IMR-90 (cell line): ENCODE measurements around the gene RPGRIP1L. TPM values are rescaled to one million over a fixed set of nuclear protein-coding genes. Genes with fewer than 3 reads are reported as not detected.

Experiments
- ATAC-seq: fragments of 200-7000 bp; cut with Tn5 transposase; 2 replicates; pipeline ENCODE4 v1.9.1; 2020; ENCODE audit warnings: low read depth, mild to moderate bottlenecking, moderate library complexity
- BruUV-seq: library from RNA; stranded (reverse); fragments of 400-500 nt; replicated peaks from 2 replicates; lab custom pipeline; 2021; lab: Mats Ljungman, UMichigan
- CTCF ChIA-PET: fragments of 300-600 bp; formaldehyde crosslinking; extraction: SDS; loops from one replicate; lab custom pipeline; 2021; ENCODE audit warnings: antibody characterized with exemption; lab: Yijun Ruan, JAX
- POLR2A ChIA-PET: fragments of 300-600 bp; sonication (Branson Sonifier 250); formaldehyde crosslinking; loops from one replicate; lab custom pipeline; 2022; ENCODE audit warnings: antibody characterized with exemption; ENCODE audit not compliant: unreplicated experiment; lab: Charles Lee
- DNase-seq: peaks from one replicate; pipeline ENCODE4 v3.0.0; 2013
- H2AFZ ChIP-seq: replicated peaks from 2 replicates; pipeline ENCODE3; 2013; ENCODE audit warnings: low read length, mild to moderate bottlenecking; ENCODE audit not compliant: poor library complexity
- H2AK5ac ChIP-seq: 2 replicates; pipeline ENCODE4 v1.6.1; 2013; ENCODE audit warnings: low read depth, low read length, inconsistent platforms
- H2AK9ac ChIP-seq: replicated peaks from 2 replicates; pipeline ENCODE3; 2013; ENCODE audit warnings: mild to moderate bottlenecking, low read depth, low read length, moderate library complexity; ENCODE audit not compliant: poor library complexity
- H2BK120ac ChIP-seq: 2 replicates; pipeline ENCODE4 v1.6.1; 2013; ENCODE audit warnings: low read depth, low read length, inconsistent platforms
- H2BK15ac ChIP-seq: 3 replicates; pipeline ENCODE4 v1.6.1; 2013; ENCODE audit warnings: low read depth, low read length, inconsistent platforms
- H2BK20ac ChIP-seq: 2 replicates; pipeline ENCODE4 v1.6.1; 2013; ENCODE audit warnings: low read depth, mild to moderate bottlenecking, inconsistent platforms, low read length, moderate library complexity
- H2BK5ac ChIP-seq: 2 replicates; pipeline ENCODE4 v1.6.1; 2013; ENCODE audit warnings: mild to moderate bottlenecking, low read depth, low read length, inconsistent platforms; ENCODE audit not compliant: poor library complexity, severe bottlenecking
- H3K14ac ChIP-seq: replicated peaks from 2 replicates; pipeline ENCODE4 v1.6.1; 2013; ENCODE audit warnings: low read depth, low read length, inconsistent platforms
- H3K18ac ChIP-seq: 2 replicates; pipeline ENCODE4 v1.6.1; 2013; ENCODE audit warnings: low read depth, low read length, control low read depth
- H3K23ac ChIP-seq: 2 replicates; pipeline ENCODE4 v1.6.1; 2013; ENCODE audit warnings: low read depth, low read length, inconsistent platforms
- H3K27ac ChIP-seq: 2 replicates; pipeline ENCODE4 v1.5.1; 2013; ENCODE audit warnings: mild to moderate bottlenecking, control low read depth, low read length; ENCODE audit not compliant: insufficient read depth
- H3K27me3 ChIP-seq: 2 replicates; pipeline ENCODE4 v1.6.1; 2013; ENCODE audit warnings: low read length; ENCODE audit not compliant: control insufficient read depth, insufficient read depth
- H3K36me3 ChIP-seq: 2 replicates; pipeline ENCODE4 v1.6.1; 2013; ENCODE audit warnings: low read length, mixed read lengths; ENCODE audit not compliant: control insufficient read depth, insufficient read depth
- H3K4ac ChIP-seq: 2 replicates; pipeline ENCODE4 v1.6.1; 2013; ENCODE audit warnings: low read depth, low read length, inconsistent platforms
- H3K4me1 ChIP-seq: 2 replicates; pipeline ENCODE4 v1.6.1; 2013; ENCODE audit warnings: low read length, mixed read lengths; ENCODE audit not compliant: control insufficient read depth, insufficient read depth
- H3K4me2 ChIP-seq: 2 replicates; pipeline ENCODE4 v1.6.1; 2013; ENCODE audit warnings: low read depth, mild to moderate bottlenecking, control low read depth, low read length, moderate library complexity
- H3K4me3 ChIP-seq: 2 replicates; pipeline ENCODE4 v1.5.1; 2013; ENCODE audit warnings: low read depth, mild to moderate bottlenecking, control low read depth, low read length, moderate library complexity; ENCODE audit not compliant: insufficient read depth
- H3K56ac ChIP-seq: 2 replicates; pipeline ENCODE4 v1.6.1; 2013; ENCODE audit warnings: low read length, inconsistent platforms; ENCODE audit not compliant: insufficient read depth; ENCODE audit errors: extremely low read depth
- H3K79me1 ChIP-seq, 2 experiments: 2 replicates each; pipeline ENCODE4 v1.6.1; 2013; ENCODE audit warnings: low read length in 2 of 2, inconsistent platforms in 1 of 2, low read depth in 1 of 2
- H3K9ac ChIP-seq: 2 replicates; pipeline ENCODE4 v1.6.1; 2013; ENCODE audit warnings: low read depth, low read length, control low read depth
- H3K9me1 ChIP-seq: 2 replicates; pipeline ENCODE4 v1.6.1; 2013; ENCODE audit warnings: low read length, inconsistent platforms; ENCODE audit not compliant: insufficient read depth
- H3K9me3 ChIP-seq: 2 replicates; pipeline ENCODE4 v1.6.1; 2013; ENCODE audit warnings: low read length; ENCODE audit not compliant: control insufficient read depth, insufficient read depth
- H4K20me1 ChIP-seq: 2 replicates; pipeline ENCODE4 v1.6.1; 2013; ENCODE audit warnings: low read length, inconsistent platforms; ENCODE audit not compliant: insufficient read depth
- H4K5ac ChIP-seq: 2 replicates; pipeline ENCODE4 v1.6.1; 2013; ENCODE audit warnings: mild to moderate bottlenecking, low read depth, low read length, control low read depth
- H4K8ac ChIP-seq, 2 experiments: 2 replicates each; pipeline ENCODE4 v1.6.1; 2013; ENCODE audit warnings: low read depth in 2 of 2, low read length in 2 of 2, control low read depth in 1 of 2, inconsistent platforms in 1 of 2
- H4K91ac ChIP-seq: 2 replicates; pipeline ENCODE4 v1.6.1; 2013; ENCODE audit warnings: low read depth, low read length, inconsistent platforms; ENCODE audit not compliant: insufficient read depth
- BHLHE40 ChIP-seq: fragments of 150-350 bp; IDR thresholded peaks from 2 replicates; pipeline ENCODE4 v1.6.1; 2016; ENCODE audit warnings: mild to moderate bottlenecking, low read depth, low read length
- CEBPB ChIP-seq: IDR thresholded peaks from 2 replicates; pipeline ENCODE4 v1.6.1; 2012; ENCODE audit warnings: low read depth, low read length, improper control_type of control experiment
- CHD1 ChIP-seq: IDR thresholded peaks from 2 replicates; pipeline ENCODE4 v1.6.1; 2012; ENCODE audit warnings: low read depth, low read length, improper control_type of control experiment
- ELK1 ChIP-seq: fragments of 150-350 bp; IDR thresholded peaks from 2 replicates; pipeline ENCODE4 v1.6.1; 2016; ENCODE audit warnings: low read depth, mild to moderate bottlenecking, low read length, moderate library complexity, borderline replicate concordance
- FOS ChIP-seq: fragments of 150-350 bp; IDR thresholded peaks from 2 replicates; pipeline ENCODE4 v1.6.1; 2016; ENCODE audit warnings: low read depth, low read length
- MAFK ChIP-seq: IDR thresholded peaks from 2 replicates; pipeline ENCODE4 v1.6.1; 2012; ENCODE audit warnings: low read depth, low read length, improper control_type of control experiment
- MAZ ChIP-seq: IDR thresholded peaks from 2 replicates; pipeline ENCODE4 v1.6.1; 2012; ENCODE audit warnings: low read depth, mild to moderate bottlenecking, low read length, improper control_type of control experiment, moderate library complexity, borderline replicate concordance
- MXI1 ChIP-seq: IDR thresholded peaks from 2 replicates; pipeline ENCODE4 v1.6.1; 2012; ENCODE audit warnings: low read depth, mild to moderate bottlenecking, low read length, moderate library complexity, borderline replicate concordance
- NFE2L2 ChIP-seq: fragments of 150-350 bp; IDR thresholded peaks from 2 replicates; pipeline ENCODE4 v1.6.1; 2016; ENCODE audit warnings: low read depth, mild to moderate bottlenecking, low read length
- POLR2A ChIP-seq: IDR thresholded peaks from 2 replicates; pipeline ENCODE4 v1.6.1; 2012; ENCODE audit warnings: mild to moderate bottlenecking, low read depth, low read length
- RAD21 ChIP-seq: IDR thresholded peaks from 2 replicates; pipeline ENCODE4 v1.6.1; 2012; ENCODE audit warnings: low read length, improper control_type of control experiment
- RCOR1 ChIP-seq: IDR thresholded peaks from 2 replicates; pipeline ENCODE4 v1.6.1; 2012; ENCODE audit warnings: mild to moderate bottlenecking, low read length, improper control_type of control experiment; ENCODE audit not compliant: insufficient replicate concordance
- RFX5 ChIP-seq: IDR thresholded peaks from 2 replicates; pipeline ENCODE4 v1.8.0; 2012; ENCODE audit warnings: low read depth, mild to moderate bottlenecking, low read length, moderate library complexity
- SMC3 ChIP-seq: fragments of 150-350 bp; IDR thresholded peaks from 2 replicates; pipeline ENCODE4 v1.6.1; 2016; ENCODE audit warnings: low read depth, mild to moderate bottlenecking, antibody characterized with exemption, low read length, moderate library complexity
- USF2 ChIP-seq: fragments of 150-350 bp; IDR thresholded peaks from 2 replicates; pipeline ENCODE4 v1.6.1; 2017; ENCODE audit warnings: mild to moderate bottlenecking, antibody characterized with exemption, low read length, low read depth
- WGBS, 2 experiments: methylation state at CpG; one replicate each; pipeline versions ENCODE4 v1.1.5 to v1.1.7; 2013; ENCODE audit warnings: missing lambda C conversion rate in 2 of 2; ENCODE audit not compliant: insufficient read length in 1 of 2; ENCODE audit errors: extremely low coverage in 2 of 2; 5-methylcytosine and 5-hydroxymethylcytosine counted together
- dilution Hi-C: fragments of 300-500 bp; cut with HindIII; formaldehyde crosslinking; loops from one replicate; pipeline ENCODE4 v1.14.3; 2018; ENCODE audit warnings: low sequenced_read_pairs; ENCODE audit not compliant: unreplicated experiment
- in situ Hi-C: fragments of 300-500 bp; cut with MboI; formaldehyde crosslinking; loops from 3 replicates; pipeline ENCODE4 v1.14.3; 2019; ENCODE audit warnings: low sequenced_read_pairs, inconsistent platforms, mixed read lengths
- intact Hi-C: fragments of 100-400 bp; cut with micrococcal nuclease; formaldehyde crosslinking; loops from 2 replicates; pipeline ENCODE4 v1.10.0; 2022
- polyA plus RNA-seq, 3 experiments: library from polyadenylated mRNA; depleted of rRNA; stranded (reverse); fragments of >200 nt; gene quantifications; 2 replicates each; pipeline ENCODE4 v1.2.3, GENCODE V29; 2012; ENCODE audit warnings: low replicate concordance in 1 of 3
- total RNA-seq: library from RNA; depleted of rRNA; stranded (reverse); fragments of >200 nt; gene quantifications from 2 replicates; pipeline ENCODE4 v1.2.3, GENCODE V29; 2012
- TF ChIP-seq, protein P1 (sequence below): conservative IDR thresholded peaks from 2 replicates; pipeline ENCODE4 v1.5.1; 2012; ENCODE audit warnings: mild to moderate bottlenecking, low read depth, low read length, improper control_type of control experiment

RPGRIP1L gene
- total and polyA plus RNA-seq, 2 of the 4 experiments (the other 2 are of a cell fraction), result 7.3 to 10.4 TPM

GRCh38 chr16:53646506-53646905 is 57.2 kb downstream of the RPGRIP1L start:
- H3K14ac ChIP-seq, result no peak overlapping the region
- H3K4me1 ChIP-seq, result peaks cover 2% of the 10 kb centered on the region; the same call in 1 of the 2 replicates
- ATAC-seq, result no peak
- BruUV-seq, result no TSS peak
- H3K9ac ChIP-seq, result no peak overlapping the region
- H2AK5ac ChIP-seq, result no peak overlapping the region
- no peak overlapping the region for H2BK15ac ChIP-seq
- TF ChIP-seq CEBPB (no peak), RFX5 (no peak), SMC3 (no peak), POLR2A (no peak), RCOR1 (no peak), BHLHE40 (no peak), NFE2L2 (no peak), MAZ (no peak), FOS (no peak), ELK1 (no peak), MXI1 (no peak), CHD1 (no peak), MAFK (no peak), RAD21 (no peak), USF2 (no peak)
- TF ChIP-seq, protein P1, sequence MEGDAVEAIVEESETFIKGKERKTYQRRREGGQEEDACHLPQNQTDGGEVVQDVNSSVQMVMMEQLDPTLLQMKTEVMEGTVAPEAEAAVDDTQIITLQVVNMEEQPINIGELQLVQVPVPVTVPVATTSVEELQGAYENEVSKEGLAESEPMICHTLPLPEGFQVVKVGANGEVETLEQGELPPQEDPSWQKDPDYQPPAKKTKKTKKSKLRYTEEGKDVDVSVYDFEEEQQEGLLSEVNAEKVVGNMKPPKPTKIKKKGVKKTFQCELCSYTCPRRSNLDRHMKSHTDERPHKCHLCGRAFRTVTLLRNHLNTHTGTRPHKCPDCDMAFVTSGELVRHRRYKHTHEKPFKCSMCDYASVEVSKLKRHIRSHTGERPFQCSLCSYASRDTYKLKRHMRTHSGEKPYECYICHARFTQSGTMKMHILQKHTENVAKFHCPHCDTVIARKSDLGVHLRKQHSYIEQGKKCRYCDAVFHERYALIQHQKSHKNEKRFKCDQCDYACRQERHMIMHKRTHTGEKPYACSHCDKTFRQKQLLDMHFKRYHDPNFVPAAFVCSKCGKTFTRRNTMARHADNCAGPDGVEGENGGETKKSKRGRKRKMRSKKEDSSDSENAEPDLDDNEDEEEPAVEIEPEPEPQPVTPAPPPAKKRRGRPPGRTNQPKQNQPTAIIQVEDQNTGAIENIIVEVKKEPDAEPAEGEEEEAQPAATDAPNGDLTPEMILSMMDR, result no peak
- intact Hi-C loops, result no loop called here
- no peak overlapping the region for H2BK20ac ChIP-seq
- H4K91ac ChIP-seq, result no peak overlapping the region
- no peak overlapping the region for H3K4ac ChIP-seq
- H3K27ac ChIP-seq, result no peak overlapping the region
- H2AK9ac ChIP-seq, result no peak overlapping the region
- no peak overlapping the region for H3K56ac ChIP-seq
- H3K4me2 ChIP-seq, result no peak overlapping the region
- dilution Hi-C loops, result no loop called here
- H3K9me1 ChIP-seq, result peaks cover 3% of the 10 kb centered on the region; the same call in 1 of the 2 replicates
- no peaks in the 10 kb centered on the region for H3K79me1 ChIP-seq
- no peak overlapping the region for H3K23ac ChIP-seq
- H3K4me3 ChIP-seq, result no peak overlapping the region
- H2BK5ac ChIP-seq, result no peak overlapping the region
- ChIA-PET POLR2A (no interaction called here), CTCF (no interaction called here)
- H3K9me3 ChIP-seq, result no peaks in the 10 kb centered on the region
- H4K20me1 ChIP-seq, result no peaks in the 10 kb centered on the region
- no peak overlapping the region for H2AFZ ChIP-seq
- no peak overlapping the region for H4K8ac ChIP-seq
- in situ Hi-C loops, result no loop called here
- peaks cover 3% of the 10 kb centered on the region; the same call in 1 of the 2 replicates for H3K36me3 ChIP-seq
- no peak overlapping the region for H2BK120ac ChIP-seq
- no peak overlapping the region for H3K18ac ChIP-seq
- H4K5ac ChIP-seq, result no peak overlapping the region
- no peaks in the 10 kb centered on the region for H3K27me3 ChIP-seq
- 83% methylated on average over 1 of the region's 3 CpGs; no CpG with 5 or more reads in 1 of the 2 experiments for WGBS, 2 experiments
- no peak for DNase-seq
